Choroid plexus epithelial cell (primary cell): ENCODE measurements around the gene OTOL1.

Source experiments
- DNase-seq: peaks from one replicate; pipeline ENCODE4 v3.0.0-alpha.2; 2010; ENCODE audit warnings: low read depth
- H3K4me3 ChIP-seq: 2 replicates; pipeline ENCODE4 v1.5.1; 2011; ENCODE audit warnings: low read depth, mild to moderate bottlenecking, control low read depth, low read length, moderate library complexity
- TF ChIP-seq, protein P1 (sequence below): conservative IDR thresholded peaks from 2 replicates; pipeline ENCODE4 v1.5.1; 2011; ENCODE audit warnings: low read depth, mild to moderate bottlenecking, control low read depth, inconsistent platforms, low read length, moderate library complexity

The OTOL1 gene

DNA sequence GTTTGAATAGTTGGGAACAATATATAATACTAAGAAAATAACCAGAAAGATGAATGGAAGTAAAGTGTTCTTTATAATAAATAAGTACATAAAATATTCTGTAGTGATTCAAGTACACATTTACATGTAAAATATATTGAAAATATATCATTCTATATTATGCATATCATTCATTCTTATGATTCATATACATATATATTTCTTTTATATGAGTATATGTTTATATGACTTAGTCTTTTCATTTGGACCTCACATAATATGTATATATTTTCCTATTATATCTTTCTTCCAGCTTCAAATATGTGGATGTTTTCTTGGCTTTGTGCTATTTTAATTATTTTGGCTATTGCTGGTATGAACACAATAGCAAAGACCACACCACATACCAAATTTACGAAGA, at the start of gene OTOL1:
Gene OTOL1, plus strand, starts transcription at position 301 of the 400 bp plus-strand sequence. Its CDS starts 0 bp downstream, at position 301.
- TF ChIP-seq, protein P1, sequence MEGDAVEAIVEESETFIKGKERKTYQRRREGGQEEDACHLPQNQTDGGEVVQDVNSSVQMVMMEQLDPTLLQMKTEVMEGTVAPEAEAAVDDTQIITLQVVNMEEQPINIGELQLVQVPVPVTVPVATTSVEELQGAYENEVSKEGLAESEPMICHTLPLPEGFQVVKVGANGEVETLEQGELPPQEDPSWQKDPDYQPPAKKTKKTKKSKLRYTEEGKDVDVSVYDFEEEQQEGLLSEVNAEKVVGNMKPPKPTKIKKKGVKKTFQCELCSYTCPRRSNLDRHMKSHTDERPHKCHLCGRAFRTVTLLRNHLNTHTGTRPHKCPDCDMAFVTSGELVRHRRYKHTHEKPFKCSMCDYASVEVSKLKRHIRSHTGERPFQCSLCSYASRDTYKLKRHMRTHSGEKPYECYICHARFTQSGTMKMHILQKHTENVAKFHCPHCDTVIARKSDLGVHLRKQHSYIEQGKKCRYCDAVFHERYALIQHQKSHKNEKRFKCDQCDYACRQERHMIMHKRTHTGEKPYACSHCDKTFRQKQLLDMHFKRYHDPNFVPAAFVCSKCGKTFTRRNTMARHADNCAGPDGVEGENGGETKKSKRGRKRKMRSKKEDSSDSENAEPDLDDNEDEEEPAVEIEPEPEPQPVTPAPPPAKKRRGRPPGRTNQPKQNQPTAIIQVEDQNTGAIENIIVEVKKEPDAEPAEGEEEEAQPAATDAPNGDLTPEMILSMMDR: no peak
- no peak for DNase-seq
- no peak within 1 kb of the TSS for H3K4me3 ChIP-seq

DNA sequence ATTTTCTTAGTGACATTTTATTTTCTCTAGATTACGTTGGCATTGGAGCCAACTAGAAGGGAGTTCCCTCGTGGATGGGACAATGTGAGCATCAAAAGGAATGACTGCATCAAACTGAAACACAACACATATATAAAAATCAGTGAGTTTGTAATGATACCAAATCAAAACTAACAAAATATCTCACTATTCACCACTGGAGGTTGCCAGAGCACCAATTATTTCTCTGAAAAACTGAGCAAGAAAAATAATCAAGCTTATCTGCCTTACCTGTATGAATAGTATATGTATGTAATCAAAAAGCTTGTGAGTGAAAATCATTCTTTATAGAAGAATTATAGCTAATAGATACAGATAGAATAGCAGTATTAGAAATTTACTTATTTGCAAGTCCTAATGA, 46.8 kb upstream of the OTOL1 start:
- TF ChIP-seq, protein P1: no peak
- no peak overlapping the region for H3K4me3 ChIP-seq
- no peak for DNase-seq

DNA sequence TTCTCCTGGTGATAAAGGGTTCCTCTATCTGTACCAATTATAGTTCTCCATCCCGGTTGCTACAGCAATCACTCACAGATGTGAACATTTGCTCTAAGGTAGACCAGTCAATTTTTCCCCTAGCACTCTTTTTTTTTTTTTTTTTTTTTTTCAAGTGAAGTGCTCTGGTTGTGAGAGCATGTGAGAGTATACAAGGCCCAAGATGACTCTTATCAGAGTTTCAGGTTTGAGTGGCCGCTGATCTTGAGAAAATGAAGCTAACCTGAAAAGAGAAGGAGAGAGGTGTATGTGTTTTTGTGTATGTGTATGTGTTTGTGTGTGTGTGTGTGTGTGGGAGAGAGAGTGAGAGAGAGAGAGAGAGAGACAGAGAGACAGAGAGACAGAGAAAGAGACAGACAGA, 44.4 kb upstream of the OTOL1 start:
- no peak for DNase-seq
- no peak overlapping the region for H3K4me3 ChIP-seq
- TF ChIP-seq, protein P1: no peak

DNA sequence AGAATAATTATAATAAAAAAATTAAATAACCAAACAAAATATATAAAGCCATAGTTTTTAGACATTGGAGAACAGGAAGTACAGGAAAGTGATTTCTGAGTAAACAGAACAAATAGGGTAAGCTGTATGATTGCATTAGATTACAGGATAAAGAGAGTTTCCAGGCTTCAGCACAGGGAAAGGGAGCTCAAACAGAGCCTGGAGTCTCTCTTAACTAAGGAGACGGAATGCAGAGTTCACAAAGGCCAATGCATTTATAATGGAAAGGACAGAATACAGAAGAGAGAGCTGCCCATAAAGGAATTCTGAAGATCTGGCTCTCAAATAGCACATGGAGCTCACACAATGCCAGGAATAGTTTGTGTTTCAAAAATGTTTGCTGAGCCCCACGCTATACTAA, 42.0 kb upstream of the OTOL1 start:
- DNase-seq: no peak
- H3K4me3 ChIP-seq: no peak overlapping the region
- TF ChIP-seq, protein P1: no peak

DNA sequence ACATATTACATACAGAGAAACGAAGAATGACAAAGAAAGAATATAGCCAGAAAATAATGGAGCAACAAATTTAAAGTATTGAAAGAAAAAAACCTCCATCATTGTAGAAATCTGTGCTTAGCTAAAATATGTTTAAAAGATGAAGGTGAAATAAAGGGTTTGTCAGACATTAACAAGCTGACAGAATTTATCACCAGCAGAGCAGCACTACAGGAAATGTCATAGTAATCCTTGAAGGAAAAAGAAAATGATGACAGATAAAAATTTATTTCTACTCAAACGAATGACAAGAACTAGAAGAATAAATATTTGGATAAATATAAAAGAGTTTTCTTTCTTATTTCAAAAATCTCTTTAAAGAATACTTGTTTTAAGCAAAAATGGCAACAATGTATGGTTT, 40.6 kb upstream of the OTOL1 start:
- TF ChIP-seq, protein P1: no peak
- H3K4me3 ChIP-seq: no peak overlapping the region
- no peak for DNase-seq

DNA sequence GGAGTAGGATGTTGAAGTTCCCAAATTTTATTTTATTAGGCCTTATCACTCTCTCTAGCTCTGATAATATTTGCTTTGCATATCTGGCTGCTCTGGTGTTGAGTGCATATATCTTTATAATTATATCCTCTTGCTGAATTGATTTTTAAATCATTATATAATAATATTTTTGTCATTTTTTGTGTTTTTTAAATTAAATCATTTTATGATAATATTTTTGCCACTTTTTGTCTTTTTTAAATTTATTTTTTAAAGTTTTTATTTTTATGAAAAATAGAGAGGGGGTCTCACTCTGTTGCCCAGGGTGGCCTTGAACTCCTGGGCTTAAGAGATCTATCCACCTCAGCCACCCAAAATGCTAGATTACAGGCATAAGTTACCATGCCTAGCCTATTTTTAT, 34.5 kb upstream of the OTOL1 start:
- H3K4me3 ChIP-seq: no peak overlapping the region
- DNase-seq: no peak
- TF ChIP-seq, protein P1: no peak

DNA sequence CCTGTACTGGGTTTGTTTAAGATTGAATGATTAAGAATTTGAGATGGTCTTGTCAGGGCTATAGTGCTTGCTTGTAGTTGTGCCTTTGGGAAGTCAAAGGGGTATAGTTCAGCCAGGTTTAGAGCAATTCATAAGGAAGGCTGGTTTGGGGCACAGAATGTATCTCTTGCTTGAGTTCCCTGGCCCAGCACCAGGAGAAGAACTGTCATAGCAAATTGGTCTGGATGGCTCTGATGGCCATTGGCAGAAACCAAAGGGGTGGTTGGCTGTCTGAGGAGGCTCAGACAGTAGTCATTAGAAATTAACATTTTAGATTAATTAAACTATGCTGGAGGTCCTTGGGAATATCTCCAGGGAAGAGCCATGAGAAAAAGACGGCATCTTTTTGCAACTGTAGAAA, 25.4 kb upstream of the OTOL1 start:
- no peak for DNase-seq
- TF ChIP-seq, protein P1: no peak
- H3K4me3 ChIP-seq: no peak overlapping the region
